GM18907 (cell line): ENCODE measurements around the gene RPGRIP1.
"Not testable (repeated sequence)": the region's sequence is repeated elsewhere in the genome, so short reads cannot be mapped to it uniquely, and the experiment has no call there.

Experiments
- ATAC-seq: cut with Tn5 transposase; IDR thresholded peaks from one replicate; pipeline ENCODE4 v1.9.1; 2021; ENCODE audit warnings: mild to moderate bottlenecking, moderate library complexity; ENCODE audit not compliant: unreplicated experiment

RPGRIP1 gene

GRCh38 chr14:21279783-21280182 is at the start of gene RPGRIP1:
RPGRIP1 (plus strand) TSS chr14:21280083; CDS start chr14:21287977, 7,894 bp downstream.
- no peak for ATAC-seq

DNA sequence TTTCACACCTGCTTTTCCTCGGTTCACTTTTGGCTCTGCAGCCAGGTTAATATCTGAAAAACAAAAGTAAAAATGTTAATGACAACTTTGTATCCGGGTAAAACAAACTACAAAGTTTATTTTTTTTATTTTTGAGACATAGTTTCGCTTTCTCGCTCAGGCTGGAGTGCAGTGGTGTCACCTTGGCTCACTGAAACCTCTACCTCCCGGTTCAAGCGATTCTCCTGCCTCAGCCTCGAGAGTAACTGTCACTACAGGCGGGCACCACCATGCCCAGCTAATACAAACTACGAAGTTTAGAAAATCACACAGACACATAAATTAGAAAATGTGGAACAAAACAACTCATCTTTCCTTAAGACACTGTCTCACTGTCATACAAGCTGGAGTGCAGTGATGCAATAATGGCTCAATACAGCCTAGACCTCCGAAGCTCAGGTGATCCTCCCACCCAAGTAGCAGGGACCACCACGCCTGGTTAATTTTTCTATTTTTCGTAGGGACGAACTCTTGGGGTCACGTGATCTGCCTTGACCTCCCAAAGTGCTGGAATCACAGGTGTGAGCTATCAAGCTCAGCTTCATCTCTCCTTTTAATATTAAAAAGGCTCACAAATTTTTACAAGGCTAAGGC is 48.7 kb upstream of the RPGRIP1 start:
- ATAC-seq: no peak

GRCh38 chr14:21233457-21234076 is 46.3 kb upstream of the RPGRIP1 start:
- no peak for ATAC-seq

GRCh38 chr14:21234112-21234511 is 45.8 kb upstream of the RPGRIP1 start:
- ATAC-seq: no peak

DNA sequence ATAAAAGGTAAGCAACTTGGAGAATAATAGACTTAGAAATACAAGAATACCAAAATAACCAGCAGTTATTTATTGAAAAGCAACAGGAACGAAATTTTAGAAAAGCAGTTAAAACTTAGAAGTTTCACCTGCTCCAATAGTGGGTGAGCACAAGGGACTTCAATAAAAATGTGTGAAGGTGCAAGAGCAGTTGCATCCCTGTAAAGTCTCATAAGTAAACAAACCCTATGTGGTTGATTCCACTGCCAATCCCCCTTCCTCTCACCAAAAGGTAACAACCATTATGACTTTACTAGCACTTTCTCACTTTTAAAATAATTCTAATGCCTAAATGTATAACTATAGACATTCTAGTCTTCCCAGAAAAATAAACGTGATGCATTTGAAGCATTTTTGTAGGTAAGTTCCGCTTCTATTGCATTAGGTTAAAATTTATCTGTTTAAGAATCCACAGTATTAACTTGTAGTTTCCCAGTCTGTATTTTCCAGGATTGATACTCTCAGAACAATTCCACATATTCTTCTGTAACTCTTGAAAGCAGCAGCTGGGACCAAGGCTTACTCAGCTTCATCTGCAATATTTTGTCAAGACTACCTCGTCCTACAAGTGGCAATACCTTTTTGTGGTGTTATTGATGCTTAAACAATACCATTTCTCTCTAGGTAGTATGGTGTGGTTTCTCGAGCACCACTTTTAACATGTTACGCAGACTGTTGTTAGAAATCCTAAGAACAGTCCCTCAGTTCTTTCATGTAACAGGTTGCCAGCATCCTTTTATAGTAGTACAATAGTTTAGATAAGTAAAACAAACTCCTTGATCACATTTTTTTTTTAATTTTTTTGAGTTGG is 42.7 kb upstream of the RPGRIP1 start:
- no peak for ATAC-seq

- ATAC-seq: no peak
Measured at GRCh38 chr14:21238823-21239518, 40.9 kb upstream of the RPGRIP1 start.

DNA sequence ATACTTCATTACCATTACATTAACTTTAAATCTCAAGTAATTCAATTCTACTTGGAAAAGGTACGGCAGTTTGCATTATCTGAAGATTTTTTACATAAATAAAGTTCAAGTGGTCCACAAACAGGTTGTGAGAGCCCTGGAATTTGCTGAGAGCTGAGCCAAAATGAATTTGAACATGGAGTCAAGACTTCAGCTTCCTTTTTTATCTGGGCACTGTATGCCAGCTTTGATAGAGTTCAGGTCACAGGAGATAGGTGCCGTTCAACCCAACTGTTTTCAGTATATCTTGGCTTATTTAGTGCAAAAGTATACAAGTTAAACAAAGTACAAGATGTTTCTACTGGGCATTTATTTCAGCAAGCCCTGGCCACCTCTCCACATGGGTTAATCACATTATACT is 39.5 kb upstream of the RPGRIP1 start:
- no peak for ATAC-seq

GRCh38 chr14:21241218-21241819 is 38.6 kb upstream of the RPGRIP1 start:
- no peak for ATAC-seq

- no peak for ATAC-seq
Measured at GRCh38 chr14:21244544-21244943, 35.3 kb upstream of the RPGRIP1 start.

- no peak for ATAC-seq
Measured at GRCh38 chr14:21245813-21246212, 34.1 kb upstream of the RPGRIP1 start.

GRCh38 chr14:21248338-21248737 is 31.5 kb upstream of the RPGRIP1 start:
- ATAC-seq: no peak

DNA sequence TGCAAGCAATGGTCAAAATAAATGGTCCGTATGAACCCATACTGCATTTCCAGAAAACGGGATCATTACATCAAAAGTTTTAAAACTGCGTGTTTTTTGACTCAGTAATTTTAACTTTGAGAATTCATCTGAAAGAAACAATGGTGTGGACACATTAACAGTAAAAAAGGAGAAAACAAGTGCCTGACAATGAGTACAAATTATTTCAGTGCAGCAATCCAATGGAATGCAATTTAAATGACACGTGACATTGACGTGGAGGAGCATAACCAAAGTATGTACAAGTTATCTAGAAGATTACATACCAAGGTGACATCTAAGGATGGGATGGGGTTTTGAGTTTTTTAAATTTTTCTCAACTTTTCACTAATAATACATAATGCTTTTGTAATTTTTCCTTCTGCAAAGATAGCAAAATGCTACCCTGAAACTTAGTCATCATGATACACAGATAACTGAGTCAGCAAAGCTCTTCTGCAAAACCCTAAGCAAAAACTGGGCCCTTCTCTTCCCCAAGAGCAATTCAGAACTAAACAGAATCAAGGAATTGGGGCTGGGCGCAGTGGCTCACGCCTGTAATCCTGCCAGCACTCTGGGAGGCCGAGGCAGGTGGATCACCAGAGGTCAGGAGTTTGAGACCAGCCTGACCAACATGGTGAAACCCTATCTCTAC is 31.0 kb upstream of the RPGRIP1 start:
- ATAC-seq: no peak

- no peak for ATAC-seq
Measured at GRCh38 chr14:21251215-21251614, 28.7 kb upstream of the RPGRIP1 start.

DNA sequence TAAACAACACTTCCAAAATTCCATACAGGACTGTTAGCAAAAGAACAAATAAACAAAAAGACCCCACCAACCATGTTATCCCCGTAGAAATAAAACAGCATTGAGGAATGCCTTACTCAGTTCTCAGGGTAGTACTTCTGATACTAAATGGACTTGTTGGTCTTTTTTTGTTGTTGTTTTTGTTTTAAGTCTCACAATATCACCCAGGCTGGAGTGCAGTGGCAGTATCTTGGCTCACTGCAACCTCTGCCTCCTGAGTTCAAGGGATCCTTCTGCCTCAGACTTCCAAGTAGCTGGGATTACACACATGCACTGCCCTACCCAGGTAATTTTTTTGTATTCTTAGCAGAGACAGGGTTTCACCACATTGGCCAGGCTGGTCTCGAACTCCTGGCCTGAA is 27.7 kb upstream of the RPGRIP1 start:
- ATAC-seq: no peak

- ATAC-seq: no peak
Measured at GRCh38 chr14:21255385-21256101, 24.3 kb upstream of the RPGRIP1 start.

- ATAC-seq: not testable (repeated sequence)
Measured at GRCh38 chr14:21256102-21256447, 23.8 kb upstream of the RPGRIP1 start.

DNA sequence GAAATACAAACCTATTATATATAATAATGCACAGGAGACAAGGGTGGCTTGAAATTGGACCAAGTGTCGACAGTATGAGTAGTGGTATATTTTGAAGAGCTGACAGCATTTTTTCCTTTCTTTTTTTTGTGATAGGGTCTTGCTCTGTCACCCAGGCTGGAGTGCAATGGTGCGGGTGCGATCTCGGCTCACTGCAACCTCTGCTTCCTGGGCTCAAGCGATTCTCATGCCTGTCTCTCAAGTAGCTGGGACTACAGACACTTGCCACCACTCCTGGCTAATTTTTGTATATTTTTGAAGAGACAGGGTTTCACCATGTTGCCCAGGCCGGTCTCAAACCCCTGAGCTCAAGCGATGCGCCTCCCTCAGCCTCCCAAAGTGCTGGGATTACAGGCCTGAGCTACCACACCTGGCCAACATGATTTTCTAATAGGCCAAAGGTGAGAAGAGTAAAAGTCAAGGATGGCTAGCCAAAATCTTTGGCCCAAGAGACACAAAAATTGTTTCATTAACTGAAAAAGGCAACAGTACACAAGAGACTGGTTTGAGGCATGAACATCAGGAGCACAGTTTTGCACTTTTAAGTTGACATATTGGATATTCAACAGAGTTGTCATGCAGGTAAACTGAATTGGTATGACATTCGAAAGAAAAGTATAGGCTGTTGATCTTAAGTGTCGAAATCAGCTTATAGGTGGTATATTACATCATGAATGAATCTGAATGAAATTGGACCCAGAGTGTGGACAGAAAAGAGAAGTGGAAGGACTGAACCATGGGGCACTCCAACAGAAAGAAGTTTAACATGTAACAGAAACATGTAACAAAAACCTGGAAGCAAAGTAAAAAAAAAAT is 23.1 kb upstream of the RPGRIP1 start:
- ATAC-seq: no peak

DNA sequence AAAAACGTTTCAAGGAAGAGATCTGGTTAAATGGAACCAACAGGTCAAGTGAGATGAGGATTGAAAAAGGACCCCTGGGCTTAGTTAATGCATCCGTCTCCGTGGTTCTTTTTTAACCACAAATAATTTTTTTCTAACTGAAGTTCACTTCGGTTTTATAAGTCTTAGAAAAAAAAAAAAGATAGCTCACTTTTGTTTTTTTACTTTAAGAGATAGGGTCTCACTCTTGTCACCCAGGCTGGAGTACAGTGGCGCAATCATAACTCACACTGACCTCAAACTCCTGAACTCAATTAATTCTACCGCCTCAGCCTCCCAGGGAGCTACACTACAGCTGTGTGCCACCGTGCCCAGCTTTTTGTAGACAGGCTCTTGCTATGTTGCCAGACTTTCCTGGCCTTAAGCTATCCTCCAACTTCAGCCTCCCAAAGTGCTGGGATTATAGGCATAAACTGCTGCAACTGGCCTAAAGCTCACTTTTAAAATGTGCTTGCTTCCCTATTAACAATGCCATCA is 22.4 kb upstream of the RPGRIP1 start:
- ATAC-seq: no peak
